ENCODE data around the gene ADAMTSL2. TPM values are rescaled to one million over a fixed set of nuclear protein-coding genes. Genes with fewer than 3 reads are reported as not detected.

Gene ADAMTSL2
- polyA plus RNA-seq, 2 of the 4 experiments (the other 2 are of a cell fraction) = not detected

DNA sequence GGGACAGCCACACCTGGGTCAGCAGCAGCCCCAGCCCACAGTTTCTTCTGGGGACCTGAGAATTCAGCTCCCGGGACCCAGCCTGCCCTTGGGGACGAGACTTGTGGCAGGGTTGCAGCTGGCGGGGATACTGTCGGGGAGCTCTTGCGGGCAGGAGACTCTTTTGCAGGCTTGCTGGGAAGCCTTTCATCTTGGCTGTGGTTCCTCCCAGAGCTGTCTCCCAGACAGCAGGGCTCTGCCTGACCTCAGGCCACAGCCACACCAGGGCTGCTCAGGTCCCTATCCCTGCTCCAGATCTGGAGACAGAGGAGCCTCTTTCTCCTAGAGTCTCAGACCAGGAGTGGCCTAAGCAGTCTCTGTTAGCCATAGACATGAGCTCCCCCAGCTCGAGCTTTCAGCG lies 5.0 kb upstream of the ADAMTSL2 start:
- FAIRE-seq (no peak), DNase-seq (ENCODE audit: low read depth in 1 of 2, low spot score in 1 of 2) (no peak), ATAC-seq (peak in 1 of 2 experiments; percentile 14; a peak in 2 of 6 replicates)
- Histone ChIP-seq H3K4me3 (no peak overlapping the region), H3K4me2 (no peak overlapping the region), H3K9me3 (no peaks in the 10 kb centered on the region), H3K27ac (no peak overlapping the region), H3K4me1 (peaks cover 5% of the 10 kb centered on the region; the same call in 1 of the 3 replicates)
- ChIA-PET POLR2A (no interaction called here), CTCF (interaction anchor here (1.2 to 8.7 kb wide), 3 partner anchors 11 to 197 kb away, joined by 3 to 72 read pairs (median 3); no protein-coding TSS in a partner anchor)
- TF ChIP-seq, protein P1, sequence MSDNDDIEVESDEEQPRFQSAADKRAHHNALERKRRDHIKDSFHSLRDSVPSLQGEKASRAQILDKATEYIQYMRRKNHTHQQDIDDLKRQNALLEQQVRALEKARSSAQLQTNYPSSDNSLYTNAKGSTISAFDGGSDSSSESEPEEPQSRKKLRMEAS (IDR thresholded peaks at IDR 0.05) = no peak
- TF ChIP-seq NFE2L2 (conservative IDR thresholded peaks at IDR 0.05; ENCODE audit: low read length) (no peak), SREBF2 (IDR thresholded peaks at IDR 0.05) (no peak), MAFK (IDR thresholded peaks at IDR 0.05; ENCODE audit: partially characterized antibody) (no peak), POLR2AphosphoS2 (conservative IDR thresholded peaks at IDR 0.05; ENCODE audit: low read length) (no peak), JUN (IDR thresholded peaks at IDR 0.05) (no peak), MYC (IDR thresholded peaks at IDR 0.05; ENCODE audit: borderline replicate concordance, low read length) (no peak), HEYL (CRISPR knock-in tag; IDR thresholded peaks at IDR 0.05) (no peak), RARB (CRISPR knock-in tag; IDR thresholded peaks at IDR 0.05) (no peak), ZNF302 (CRISPR knock-in tag; IDR thresholded peaks at IDR 0.05) (no peak), SMC3 (IDR thresholded peaks at IDR 0.05) (no peak)
- TF ChIP-seq, protein P2, sequence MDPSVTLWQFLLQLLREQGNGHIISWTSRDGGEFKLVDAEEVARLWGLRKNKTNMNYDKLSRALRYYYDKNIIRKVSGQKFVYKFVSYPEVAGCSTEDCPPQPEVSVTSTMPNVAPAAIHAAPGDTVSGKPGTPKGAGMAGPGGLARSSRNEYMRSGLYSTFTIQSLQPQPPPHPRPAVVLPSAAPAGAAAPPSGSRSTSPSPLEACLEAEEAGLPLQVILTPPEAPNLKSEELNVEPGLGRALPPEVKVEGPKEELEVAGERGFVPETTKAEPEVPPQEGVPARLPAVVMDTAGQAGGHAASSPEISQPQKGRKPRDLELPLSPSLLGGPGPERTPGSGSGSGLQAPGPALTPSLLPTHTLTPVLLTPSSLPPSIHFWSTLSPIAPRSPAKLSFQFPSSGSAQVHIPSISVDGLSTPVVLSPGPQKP (IDR thresholded peaks at IDR 0.05; ENCODE audit: low read depth, low read length) = no peak
- TF ChIP-seq, protein P3, sequence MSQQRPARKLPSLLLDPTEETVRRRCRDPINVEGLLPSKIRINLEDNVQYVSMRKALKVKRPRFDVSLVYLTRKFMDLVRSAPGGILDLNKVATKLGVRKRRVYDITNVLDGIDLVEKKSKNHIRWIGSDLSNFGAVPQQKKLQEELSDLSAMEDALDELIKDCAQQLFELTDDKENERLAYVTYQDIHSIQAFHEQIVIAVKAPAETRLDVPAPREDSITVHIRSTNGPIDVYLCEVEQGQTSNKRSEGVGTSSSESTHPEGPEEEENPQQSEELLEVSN (IDR thresholded peaks at IDR 0.05; ENCODE audit: borderline replicate concordance, low read depth) = no peak
- 61% methylated on average over 4 of the region's 7 CpGs for WGBS (ENCODE audit: missing lambda C conversion rate)

DNA sequence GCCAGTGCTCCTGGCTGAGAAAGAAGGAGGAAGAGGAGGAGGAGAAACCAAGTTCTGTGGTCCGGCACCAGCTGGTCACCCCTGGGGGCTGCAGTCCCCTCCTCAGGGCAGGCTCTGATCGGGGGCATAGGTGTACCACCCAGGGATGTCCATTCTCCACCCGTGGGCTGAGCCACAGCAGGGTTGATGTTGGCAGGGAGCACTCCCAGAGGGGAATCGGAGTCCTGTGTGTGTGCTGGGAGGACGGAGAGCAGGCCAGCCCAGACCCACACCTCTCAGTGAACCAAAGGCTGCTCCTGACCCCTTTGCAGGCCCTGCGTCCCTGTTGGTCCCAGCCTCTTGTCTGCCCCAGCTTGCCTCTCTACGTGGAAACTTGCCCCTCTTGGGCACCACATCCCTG lies 4.6 kb upstream of the ADAMTSL2 start:
- WGBS (ENCODE audit: missing lambda C conversion rate) = 57% methylated on average over 6 of the region's 7 CpGs
- TF ChIP-seq HOXA7 (CRISPR knock-in tag; IDR thresholded peaks at IDR 0.05) = no peak
- no peak for TF ChIP-seq FOSB (CRISPR knock-in tag; IDR thresholded peaks at IDR 0.05)
- TF ChIP-seq HOXB5 (CRISPR knock-in tag; IDR thresholded peaks at IDR 0.05) = no peak
- TF ChIP-seq ZFP36 (IDR thresholded peaks at IDR 0.05; ENCODE audit: borderline replicate concordance, partially characterized antibody) = no peak
- TF ChIP-seq, protein P2 (IDR thresholded peaks at IDR 0.05; ENCODE audit: low read depth, low read length) = no peak
- no peak for TF ChIP-seq EHMT2 (IDR thresholded peaks at IDR 0.05; ENCODE audit: low read depth)
- TF ChIP-seq, protein P4, sequence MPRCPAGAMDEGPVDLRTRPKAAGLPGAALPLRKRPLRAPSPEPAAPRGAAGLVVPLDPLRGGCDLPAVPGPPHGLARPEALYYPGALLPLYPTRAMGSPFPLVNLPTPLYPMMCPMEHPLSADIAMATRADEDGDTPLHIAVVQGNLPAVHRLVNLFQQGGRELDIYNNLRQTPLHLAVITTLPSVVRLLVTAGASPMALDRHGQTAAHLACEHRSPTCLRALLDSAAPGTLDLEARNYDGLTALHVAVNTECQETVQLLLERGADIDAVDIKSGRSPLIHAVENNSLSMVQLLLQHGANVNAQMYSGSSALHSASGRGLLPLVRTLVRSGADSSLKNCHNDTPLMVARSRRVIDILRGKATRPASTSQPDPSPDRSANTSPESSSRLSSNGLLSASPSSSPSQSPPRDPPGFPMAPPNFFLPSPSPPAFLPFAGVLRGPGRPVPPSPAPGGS (IDR thresholded peaks at IDR 0.05) = no peak
- no peak for TF ChIP-seq MAFK (IDR thresholded peaks at IDR 0.05; ENCODE audit: partially characterized antibody)
- no peak for TF ChIP-seq TP53 (CRISPR knock-in tag; IDR thresholded peaks at IDR 0.05)
- TF ChIP-seq FOXS1 (CRISPR knock-in tag; IDR thresholded peaks at IDR 0.05) = no peak
- no peak for TF ChIP-seq CEBPB (IDR thresholded peaks at IDR 0.05)
- TF ChIP-seq GATA3 (IDR thresholded peaks at IDR 0.05; ENCODE audit: borderline replicate concordance) = no peak
- TF ChIP-seq CHD2 (IDR thresholded peaks at IDR 0.05; ENCODE audit: low read length, partially characterized antibody) = no peak
- TF ChIP-seq, protein P5, sequence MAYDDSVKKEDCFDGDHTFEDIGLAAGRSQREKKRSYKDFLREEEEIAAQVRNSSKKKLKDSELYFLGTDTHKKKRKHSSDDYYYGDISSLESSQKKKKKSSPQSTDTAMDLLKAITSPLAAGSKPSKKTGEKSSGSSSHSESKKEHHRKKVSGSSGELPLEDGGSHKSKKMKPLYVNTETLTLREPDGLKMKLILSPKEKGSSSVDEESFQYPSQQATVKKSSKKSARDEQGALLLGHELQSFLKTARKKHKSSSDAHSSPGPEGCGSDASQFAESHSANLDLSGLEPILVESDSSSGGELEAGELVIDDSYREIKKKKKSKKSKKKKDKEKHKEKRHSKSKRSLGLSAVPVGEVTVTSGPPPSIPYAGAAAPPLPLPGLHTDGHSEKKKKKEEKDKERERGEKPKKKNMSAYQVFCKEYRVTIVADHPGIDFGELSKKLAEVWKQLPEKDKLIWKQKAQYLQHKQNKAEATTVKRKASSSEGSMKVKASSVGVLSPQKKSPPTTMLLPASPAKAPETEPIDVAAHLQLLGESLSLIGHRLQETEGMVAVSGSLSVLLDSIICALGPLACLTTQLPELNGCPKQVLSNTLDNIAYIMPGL (CRISPR knock-in tag; IDR thresholded peaks at IDR 0.05; ENCODE audit: borderline replicate concordance) = no peak
- TF ChIP-seq SREBF2 (IDR thresholded peaks at IDR 0.05) = no peak
- no peak for TF ChIP-seq EP300 (IDR thresholded peaks at IDR 0.05)
- TF ChIP-seq KDM5A (IDR thresholded peaks at IDR 0.05) = no peak
- TF ChIP-seq FOSL2 (IDR thresholded peaks at IDR 0.05) = no peak
- no peak for TF ChIP-seq FOSL2 (CRISPR knock-in tag; IDR thresholded peaks at IDR 0.05)
- TF ChIP-seq EHF (CRISPR knock-in tag; IDR thresholded peaks at IDR 0.05) = no peak
- H3K9me3 ChIP-seq = no peaks in the 10 kb centered on the region
- DNase-seq (ENCODE audit: low read depth in 1 of 2, low spot score in 1 of 2) = no peak
- ATAC-seq = no peak
- POLR2A ChIA-PET = no interaction called here
- no peak for FAIRE-seq
- peaks cover 5% of the 10 kb centered on the region; the same call in 1 of the 3 replicates for H3K4me1 ChIP-seq
- H3K4me3 ChIP-seq = no peak overlapping the region
- H3K4me2 ChIP-seq = no peak overlapping the region
- H3K27ac ChIP-seq = no peak overlapping the region
- CTCF ChIA-PET = interaction anchor here (1.3 to 8.7 kb wide), 2 partner anchors 24 to 196 kb away, joined by 3 to 72 read pairs; no protein-coding TSS in a partner anchor
